HG03064 (cell line): ENCODE measurements around the gene KCND3.

Experiments
- ATAC-seq: cut with Tn5 transposase; IDR thresholded peaks from one replicate; pipeline ENCODE4 v1.9.1; 2021; ENCODE audit warnings: low read depth; ENCODE audit not compliant: unreplicated experiment

KCND3 gene

GRCh38 chr1:111887385-111887784 lies 102.1 kb downstream of the KCND3 start:
- ATAC-seq, result no peak

GRCh38 chr1:111886741-111887140 lies 102.7 kb downstream of the KCND3 start:
- ATAC-seq, result no peak

GRCh38 chr1:111884772-111885443 lies 104.6 kb downstream of the KCND3 start:
- ATAC-seq, result no peak

GRCh38 chr1:111882986-111883560 lies 106.4 kb downstream of the KCND3 start:
- no peak for ATAC-seq

- ATAC-seq, result no peak
Observed at GRCh38 chr1:111882559-111882958, 106.9 kb downstream of the KCND3 start.

GRCh38 chr1:111880881-111881837 lies 108.3 kb downstream of the KCND3 start:
- ATAC-seq, result no peak

GRCh38 chr1:111879081-111879480 lies 110.4 kb downstream of the KCND3 start:
- ATAC-seq, result no peak

GRCh38 chr1:111878649-111879048 lies 110.8 kb downstream of the KCND3 start:
- no peak for ATAC-seq

GRCh38 chr1:111878091-111878490 lies 111.4 kb downstream of the KCND3 start:
- no peak for ATAC-seq

- no peak for ATAC-seq
Observed at GRCh38 chr1:111876631-111877030, 112.8 kb downstream of the KCND3 start.

- no peak for ATAC-seq
Observed at GRCh38 chr1:111875640-111876039, 113.8 kb downstream of the KCND3 start.

GRCh38 chr1:111873460-111874030 lies 115.9 kb downstream of the KCND3 start:
- no peak for ATAC-seq

GRCh38 chr1:111870181-111870580 lies 119.3 kb downstream of the KCND3 start:
- no peak for ATAC-seq

- ATAC-seq, result no peak
Observed at GRCh38 chr1:111867868-111868440, 121.5 kb downstream of the KCND3 start.

GRCh38 chr1:111864862-111865261 lies 124.6 kb downstream of the KCND3 start:
- ATAC-seq, result no peak

- no peak for ATAC-seq
Observed at GRCh38 chr1:111863401-111863800, 126.1 kb downstream of the KCND3 start.

GRCh38 chr1:111862599-111862998 lies 126.9 kb downstream of the KCND3 start:
- no peak for ATAC-seq

- ATAC-seq, result no peak
Observed at GRCh38 chr1:111861523-111861922, 127.9 kb downstream of the KCND3 start.

GRCh38 chr1:111857194-111857651 lies 132.2 kb downstream of the KCND3 start:
- no peak for ATAC-seq

- no peak for ATAC-seq
Observed at GRCh38 chr1:111856411-111857185, 132.9 kb downstream of the KCND3 start.
